HUES6 (cell line): Measurements from ENCODE around the gene PCDHGA8.
"Not testable (repeated sequence)": the region's sequence is repeated elsewhere in the genome, so short reads cannot be mapped to it uniquely, and the experiment has no call there.

Experiments
- H3K27ac ChIP-seq: 2 replicates; pipeline ENCODE4 v1.7.0; 2013; ENCODE audit warnings: low read depth, mild to moderate bottlenecking, low read length, inconsistent platforms
- H3K27me3 ChIP-seq: 2 replicates; pipeline ENCODE4 v1.6.1; 2013; ENCODE audit warnings: low read length; ENCODE audit not compliant: control insufficient read depth, insufficient read depth
- H3K36me3 ChIP-seq: 2 replicates; pipeline ENCODE4 v1.6.1; 2013; ENCODE audit warnings: low read length; ENCODE audit not compliant: control insufficient read depth, insufficient read depth
- H3K4me1 ChIP-seq: 2 replicates; pipeline ENCODE4 v1.6.1; 2013; ENCODE audit warnings: low read length; ENCODE audit not compliant: control insufficient read depth, insufficient read depth
- H3K4me3 ChIP-seq: 2 replicates; pipeline ENCODE4 v1.5.1; 2013; ENCODE audit warnings: low read depth, low read length
- H3K9ac ChIP-seq: one replicate; pipeline ENCODE4 v1.6.1; 2013; ENCODE audit warnings: mild to moderate bottlenecking, low read length
- H3K9me3 ChIP-seq: 2 replicates; pipeline ENCODE4 v1.6.1; 2013; ENCODE audit warnings: low read depth, low read length; ENCODE audit not compliant: control insufficient read depth, insufficient read depth

The PCDHGA8 gene

DNA sequence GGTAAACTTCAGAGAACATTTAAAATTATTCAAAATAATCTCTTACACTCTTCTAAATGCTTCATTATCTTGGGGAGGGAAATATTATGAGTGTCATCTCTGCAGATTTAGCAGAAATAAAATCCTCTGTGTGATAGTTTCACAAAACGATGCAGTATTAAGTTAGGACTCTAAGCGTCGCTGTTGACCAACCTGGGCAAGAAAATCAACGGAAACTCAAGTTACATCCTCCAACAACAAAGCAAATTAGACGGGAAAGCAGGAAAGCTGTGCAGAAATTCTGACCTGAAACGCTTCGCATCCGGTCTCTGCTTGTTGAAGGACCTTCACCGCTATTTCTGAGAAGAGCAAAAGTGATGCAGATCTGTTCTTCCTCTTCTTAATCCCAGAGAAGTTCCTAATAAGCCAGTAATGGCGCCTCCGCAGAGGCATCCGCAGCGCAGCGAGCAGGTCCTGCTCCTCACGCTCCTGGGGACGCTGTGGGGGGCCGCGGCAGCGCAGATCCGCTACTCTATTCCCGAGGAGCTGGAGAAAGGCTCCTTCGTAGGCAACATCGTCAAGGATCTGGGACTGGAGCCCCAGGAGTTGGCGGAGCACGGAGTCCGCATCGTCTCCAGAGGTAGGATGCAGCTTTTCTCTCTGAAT, 18.6 kb upstream of the PCDHGA8 start, which contains the start of gene PCDHGA6:
TSS of gene PCDHGA6 (plus strand) at position 219 of the 645 bp plus-strand sequence. CDS start at position 412, 193 bp downstream.
- Histone ChIP-seq H3K36me3 (no peaks in the 10 kb centered on the region), H3K27ac (no peak within 1 kb of the TSS), H3K9ac (no peak within 1 kb of the TSS), H3K9me3 (peaks cover 57% of the 10 kb centered on the region), H3K4me1 (no peaks in the 10 kb centered on the region), H3K4me3 (peak within 1 kb of the TSS; percentile 18; the same call in 1 of the 2 replicates), H3K27me3 (no peaks in the 10 kb centered on the region)

GRCh38 chr5:141374627-141375026, 17.8 kb upstream of the PCDHGA8 start:
- Histone ChIP-seq H3K9ac (no peak overlapping the region), H3K4me3 (no peak overlapping the region), H3K27ac (no peak overlapping the region), H3K36me3 (no peaks in the 10 kb centered on the region), H3K4me1 (no peaks in the 10 kb centered on the region), H3K27me3 (no peaks in the 10 kb centered on the region), H3K9me3 (peaks cover 55% of the 10 kb centered on the region)

DNA sequence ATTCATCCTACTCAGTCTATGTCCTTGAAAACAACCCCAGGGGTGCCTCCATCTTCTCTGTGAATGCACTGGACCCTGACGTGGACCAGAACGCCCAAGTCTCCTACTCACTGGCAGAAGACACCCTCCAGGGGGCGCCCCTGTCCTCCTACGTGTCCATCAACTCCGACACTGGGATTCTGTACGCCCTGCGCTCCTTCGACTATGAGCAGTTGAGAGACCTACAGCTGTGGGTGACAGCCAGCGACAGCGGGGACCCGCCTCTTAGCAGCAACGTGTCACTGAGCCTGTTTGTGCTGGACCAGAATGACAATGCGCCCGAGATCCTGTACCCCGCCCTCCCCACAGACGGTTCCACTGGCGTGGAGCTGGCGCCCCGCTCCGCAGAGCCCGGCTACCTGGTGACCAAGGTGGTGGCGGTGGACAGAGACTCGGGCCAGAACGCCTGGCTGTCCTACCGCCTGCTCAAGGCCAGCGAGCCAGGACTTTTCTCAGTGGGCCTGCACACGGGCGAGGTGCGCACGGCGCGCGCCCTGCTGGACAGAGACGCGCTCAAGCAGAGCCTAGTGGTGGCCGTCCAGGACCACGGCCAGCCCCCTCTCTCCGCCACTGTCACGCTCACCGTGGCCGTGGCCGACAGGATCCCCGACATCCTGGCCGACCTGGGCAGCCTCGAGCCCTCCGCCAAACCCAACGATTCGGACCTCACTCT, 16.8 kb upstream of the PCDHGA8 start:
- H3K9ac ChIP-seq, H3K36me3 ChIP-seq, H3K4me3 ChIP-seq, H3K27me3 ChIP-seq, H3K4me1 ChIP-seq, H3K27ac ChIP-seq: not testable (repeated sequence)
- H3K9me3 ChIP-seq: peaks cover 50% of the 10 kb centered on the region

DNA sequence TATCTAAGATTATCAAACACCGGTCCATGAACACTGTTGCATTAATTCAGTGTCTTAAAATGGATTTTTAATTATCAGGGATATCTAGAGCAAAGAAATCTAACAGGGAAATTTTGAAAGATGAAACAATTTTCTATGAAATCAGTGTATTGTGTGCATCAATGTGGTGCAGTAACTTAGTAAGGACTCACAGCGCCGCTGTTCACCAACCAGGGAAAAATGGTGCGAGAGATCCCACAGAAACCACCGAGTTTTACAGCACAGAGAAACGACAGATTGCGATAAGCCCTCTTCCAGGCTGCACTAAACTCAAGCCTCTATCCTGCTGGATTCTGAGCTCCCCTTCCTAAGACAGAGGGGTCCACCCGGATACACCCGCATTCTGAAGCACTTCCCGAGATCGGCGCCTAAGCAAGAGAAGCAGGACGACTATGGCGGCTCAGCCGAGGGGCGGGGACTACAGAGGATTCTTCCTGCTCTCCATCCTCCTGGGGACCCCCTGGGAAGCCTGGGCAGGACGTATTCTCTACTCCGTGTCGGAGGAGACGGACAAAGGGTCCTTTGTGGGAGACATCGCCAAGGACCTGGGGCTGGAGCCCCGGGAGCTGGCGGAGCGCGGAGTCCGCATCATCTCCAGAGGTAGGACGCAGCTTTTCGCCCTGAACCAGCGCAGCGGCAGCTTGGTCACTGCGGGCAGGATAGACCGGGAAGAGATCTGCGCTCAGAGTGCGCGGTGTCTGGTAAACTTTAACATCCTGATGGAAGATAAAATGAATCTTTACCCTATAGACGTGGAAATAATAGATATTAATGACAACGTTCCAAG, 9.8 kb upstream of the PCDHGA8 start, which contains the start of gene PCDHGA7:
TSS of gene PCDHGA7 (plus strand) at position 274 of the 826 bp plus-strand sequence. CDS start at position 432, 158 bp downstream.
- H3K9me3 ChIP-seq: peaks cover 32% of the 10 kb centered on the region
- H3K4me3 ChIP-seq: peak within 1 kb of the TSS; percentile 71
- H3K36me3 ChIP-seq: no peaks in the 10 kb centered on the region
- H3K4me1 ChIP-seq: no peaks in the 10 kb centered on the region
- peak within 1 kb of the TSS; percentile 54 for H3K9ac ChIP-seq
- H3K27ac ChIP-seq: no peak within 1 kb of the TSS
- peaks cover 12% of the 10 kb centered on the region for H3K27me3 ChIP-seq

DNA sequence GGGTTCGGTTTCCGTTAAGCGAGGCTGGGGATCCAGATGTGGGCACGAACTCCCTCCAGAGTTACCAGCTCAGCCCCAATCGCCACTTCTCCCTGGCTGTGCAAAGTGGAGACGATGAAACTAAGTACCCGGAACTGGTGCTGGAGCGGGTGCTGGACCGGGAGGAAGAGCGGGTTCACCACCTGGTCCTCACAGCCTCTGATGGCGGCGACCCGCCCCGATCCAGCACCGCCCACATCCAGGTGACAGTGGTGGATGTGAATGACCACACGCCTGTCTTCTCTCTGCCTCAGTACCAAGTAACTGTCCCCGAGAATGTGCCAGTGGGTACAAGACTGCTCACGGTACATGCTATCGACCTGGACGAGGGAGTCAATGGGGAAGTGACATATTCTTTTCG, 9.1 kb upstream of the PCDHGA8 start:
- H3K9ac ChIP-seq: no peak overlapping the region
- peaks cover 34% of the 10 kb centered on the region for H3K9me3 ChIP-seq
- peak overlapping the region; percentile 71 for H3K4me3 ChIP-seq
- no peak overlapping the region for H3K27ac ChIP-seq
- H3K27me3 ChIP-seq: peaks cover 16% of the 10 kb centered on the region
- H3K4me1 ChIP-seq: no peaks in the 10 kb centered on the region
- peaks cover 1% of the 10 kb centered on the region; the same call in 1 of the 2 replicates for H3K36me3 ChIP-seq

DNA sequence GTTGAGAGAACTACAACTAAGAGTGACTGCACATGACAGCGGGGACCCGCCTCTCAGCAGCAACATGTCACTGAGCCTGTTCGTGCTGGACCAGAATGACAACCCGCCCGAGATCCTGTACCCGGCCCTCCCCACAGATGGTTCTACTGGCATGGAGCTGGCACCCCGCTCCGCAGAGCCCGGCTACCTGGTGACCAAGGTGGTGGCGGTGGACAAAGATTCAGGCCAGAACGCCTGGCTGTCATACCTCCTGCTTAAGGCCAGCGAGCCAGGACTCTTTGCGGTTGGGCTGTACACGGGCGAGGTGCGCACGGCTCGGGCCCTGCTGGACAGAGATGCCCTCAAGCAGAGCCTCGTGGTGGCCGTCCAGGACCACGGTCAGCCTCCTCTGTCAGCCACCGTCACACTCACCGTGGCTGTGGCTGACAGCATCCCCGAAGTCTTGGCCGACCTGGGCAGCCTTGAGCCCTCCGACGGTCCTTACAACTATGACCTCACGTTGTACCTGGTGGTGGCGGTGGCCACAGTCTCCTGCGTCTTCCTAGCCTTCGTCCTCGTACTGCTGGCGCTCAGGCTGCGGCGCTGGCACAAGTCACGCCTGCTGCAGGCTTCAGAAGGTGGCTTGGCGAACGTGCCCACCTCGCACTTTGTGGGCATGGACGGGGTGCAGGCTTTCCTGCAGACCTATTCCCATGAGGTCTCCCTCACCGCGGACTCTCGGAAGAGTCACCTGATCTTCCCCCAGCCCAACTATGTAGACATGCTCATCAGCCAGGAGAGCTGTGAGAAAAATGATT, 7.8 kb upstream of the PCDHGA8 start:
- Histone ChIP-seq H3K4me1 (no peaks in the 10 kb centered on the region), H3K27me3 (peaks cover 19% of the 10 kb centered on the region), H3K27ac (no peak overlapping the region), H3K36me3 (peaks cover 6% of the 10 kb centered on the region; the same call in 1 of the 2 replicates), H3K9me3 (peaks cover 48% of the 10 kb centered on the region), H3K9ac (no peak overlapping the region), H3K4me3 (no peak overlapping the region)

DNA sequence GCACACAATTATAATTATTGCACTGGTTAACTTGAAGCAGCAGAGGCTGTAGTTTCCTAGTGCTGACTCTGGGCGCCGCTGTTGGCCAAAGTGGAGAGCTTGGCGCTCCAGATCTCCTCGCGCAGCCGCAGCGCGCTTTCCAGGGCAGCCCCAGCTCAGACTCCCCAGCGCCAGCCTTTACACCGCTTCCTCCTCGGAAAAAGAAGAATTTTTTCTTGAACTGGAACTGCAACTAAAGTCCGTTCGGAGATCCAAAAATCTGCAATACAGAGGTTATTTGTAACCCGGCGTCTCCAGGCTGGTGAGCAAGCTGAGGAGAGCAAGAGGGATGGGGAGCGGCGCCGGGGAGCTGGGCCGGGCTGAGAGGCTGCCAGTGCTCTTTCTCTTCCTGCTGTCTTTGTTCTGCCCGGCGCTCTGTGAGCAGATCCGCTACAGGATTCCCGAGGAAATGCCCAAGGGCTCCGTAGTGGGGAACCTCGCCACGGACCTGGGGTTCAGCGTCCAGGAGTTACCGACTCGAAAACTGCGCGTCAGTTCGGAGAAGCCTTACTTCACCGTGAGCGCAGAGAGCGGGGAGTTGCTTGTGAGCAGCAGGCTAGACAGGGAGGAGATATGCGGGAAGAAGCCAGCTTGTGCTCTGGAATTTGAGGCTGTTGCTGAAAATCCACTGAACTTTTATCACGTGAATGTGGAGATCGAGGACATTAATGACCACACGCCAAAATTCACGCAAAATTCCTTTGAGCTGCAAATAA, 4.7 kb upstream of the PCDHGA8 start, which contains the start of gene PCDHGB4:
TSS of gene PCDHGB4 (plus strand) at position 142 of the 755 bp plus-strand sequence. CDS start at position 329, 187 bp downstream.
- peak within 1 kb of the TSS; percentile 49 for H3K9ac ChIP-seq

GRCh38 chr5:141388661-141389060, 3.8 kb upstream of the PCDHGA8 start:
- H3K4me3 ChIP-seq: peak overlapping the region; percentile 35
- H3K9me3 ChIP-seq: peaks cover 72% of the 10 kb centered on the region
- H3K9ac ChIP-seq: no peak overlapping the region
- H3K4me1 ChIP-seq: no peaks in the 10 kb centered on the region
- no peak overlapping the region for H3K27ac ChIP-seq
- H3K27me3 ChIP-seq: peaks cover 12% of the 10 kb centered on the region
- peaks cover 31% of the 10 kb centered on the region for H3K36me3 ChIP-seq

More for the DNA sequence above, 4.7 kb upstream of the PCDHGA8 start, which contains the start of gene PCDHGB4:
- H3K4me1 ChIP-seq, H3K27ac ChIP-seq: not testable (repeated sequence)
- Histone ChIP-seq H3K27me3 (peaks cover 19% of the 10 kb centered on the region), H3K9me3 (peaks cover 70% of the 10 kb centered on the region), H3K4me3 (peak within 1 kb of the TSS; percentile 57), H3K36me3 (peaks cover 22% of the 10 kb centered on the region)

DNA sequence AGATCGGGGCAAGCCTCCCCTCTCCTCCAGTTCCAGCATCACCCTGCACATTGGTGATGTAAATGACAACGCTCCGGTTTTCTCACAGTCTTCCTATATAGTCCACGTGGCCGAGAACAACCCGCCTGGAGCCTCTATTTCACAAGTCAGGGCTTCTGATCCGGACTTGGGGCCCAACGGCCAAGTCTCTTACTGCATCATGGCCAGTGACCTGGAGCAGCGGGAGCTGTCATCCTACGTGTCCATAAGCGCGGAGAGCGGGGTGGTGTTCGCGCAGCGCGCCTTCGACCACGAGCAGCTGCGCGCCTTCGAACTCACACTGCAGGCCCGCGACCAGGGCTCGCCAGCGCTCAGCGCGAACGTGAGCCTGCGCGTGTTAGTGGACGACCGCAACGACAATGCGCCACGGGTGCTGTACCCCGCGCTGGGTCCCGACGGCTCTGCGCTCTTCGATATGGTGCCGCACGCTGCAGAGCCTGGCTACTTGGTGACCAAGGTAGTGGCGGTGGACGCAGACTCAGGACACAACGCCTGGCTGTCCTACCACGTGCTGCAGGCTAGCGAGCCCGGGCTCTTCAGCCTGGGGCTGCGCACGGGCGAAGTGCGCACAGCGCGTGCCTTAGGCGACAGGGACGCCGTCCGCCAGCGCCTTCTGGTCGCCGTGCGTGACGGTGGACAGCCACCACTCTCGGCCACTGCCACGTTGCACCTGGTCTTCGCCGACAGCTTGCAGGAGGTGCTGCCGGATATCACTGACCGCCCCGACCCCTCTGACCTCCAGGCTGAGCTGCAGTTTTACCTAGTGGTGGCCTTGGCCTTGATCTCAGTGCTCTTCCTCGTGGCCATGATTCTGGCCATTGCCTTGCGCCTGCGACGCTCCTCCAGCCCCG, 3.0 kb upstream of the PCDHGA8 start:
- no peak overlapping the region for H3K27ac ChIP-seq
- peaks cover 7% of the 10 kb centered on the region; the same call in 1 of the 2 replicates for H3K27me3 ChIP-seq
- no peaks in the 10 kb centered on the region for H3K4me1 ChIP-seq
- no peak overlapping the region for H3K9ac ChIP-seq
- peaks cover 36% of the 10 kb centered on the region for H3K36me3 ChIP-seq
- H3K9me3 ChIP-seq: peaks cover 72% of the 10 kb centered on the region
- 0 out of 2 replicates have a peak overlapping the region, but pooled peaks have one; percentile 11 for H3K4me3 ChIP-seq
